Esophagus squamous epithelium (tissue), 5 donors: ENCODE data around the gene GRK6. TPM values are rescaled to one million over a fixed set of nuclear protein-coding genes. Genes with fewer than 3 reads are reported as not detected.
A peak's percentile ranks its signal among the peaks of the same experiment; 100 is the strongest.

ENCODE experiments used
- DNase-seq: peaks from one replicate; lab custom pipeline; 2025; lab: John Stamatoyannopoulos, UW
- H3K27ac ChIP-seq, 4 donors: fragments of 200-600 bp; sonication (generic); one replicate each; pipeline ENCODE4 v1.5.1; 2016 to 2019; ENCODE audit warnings: mild to moderate bottlenecking in 1 of 4
- H3K27me3 ChIP-seq, 4 donors: fragments of 200-600 bp; sonication (generic); 1 replicate in 3 of 4; 2 replicates in 1 of 4; pipeline versions ENCODE4 v1.5.1 to v1.6.0; 2017 to 2021; ENCODE audit warnings: antibody characterized with exemption in 1 of 4
- H3K36me3 ChIP-seq, 3 donors: fragments of 200-600 bp; sonication (generic); one replicate each; pipeline ENCODE4 v1.5.1; 2016 to 2019
- H3K4me1 ChIP-seq, 3 donors: fragments of 200-600 bp; sonication (generic); one replicate each; pipeline ENCODE4 v1.5.1; 2017 to 2019
- H3K4me3 ChIP-seq, 4 donors: fragments of 200-600 bp; sonication (generic); 1 replicate in 3 of 4; 2 replicates in 1 of 4; pipeline ENCODE4 v1.5.1; 2016 to 2019; ENCODE audit warnings: mild to moderate bottlenecking in 2 of 4, moderate library complexity in 1 of 4
- H3K9me3 ChIP-seq, 3 donors: fragments of 200-600 bp; sonication (generic); one replicate each; pipeline ENCODE4 v1.5.1; 2016 to 2019
- POLR2A ChIP-seq, 4 donors: fragments of 450-650 bp; IDR thresholded peaks; one replicate each; pipeline ENCODE4 v1.6.1; 2017; ENCODE audit warnings: antibody characterized with exemption in 4 of 4, mild to moderate bottlenecking in 4 of 4, moderate library complexity in 3 of 4
- WGBS, 2 donors: methylation state at CpG; one replicate each; pipeline ENCODE4 v1.1.5; 2018; 5-methylcytosine and 5-hydroxymethylcytosine counted together
- intact Hi-C: fragments of 100-400 bp; cut with DNase I; formaldehyde crosslinking; loops from one replicate; pipeline ENCODE4 v1.15.0; 2022
- total RNA-seq, 4 donors: library from RNA; depleted of rRNA; stranded (reverse); fragments of >200 nt; gene quantifications; one replicate each; pipeline ENCODE4 v1.1.0, GENCODE V29; 2016
- TF ChIP-seq, protein P1 (sequence below), 6 experiments: fragments of 450-650 bp in 4 of 6; fragments of 200-600 bp in 2 of 6; sonication (generic) in 2 of 6; IDR thresholded peaks; one replicate each; pipeline ENCODE4 v1.5.1; 2016 to 2019; ENCODE audit warnings: antibody characterized with exemption in 6 of 6, mild to moderate bottlenecking in 4 of 6, moderate library complexity in 4 of 6
- donor health status: DM: yes; HTN: yes; CAD: no.

Gene GRK6
- total RNA-seq, 4 donors from 2014 or later, result 24.6 to 39.7 (median 29.5) TPM

GRCh38 chr5:177403792-177404640 is 22.5 kb upstream of the GRK6 start:
- 0% methylated on average over 2 of the region's 93 CpGs; no CpG with 5 or more reads in 1 of the 2 donors for WGBS, 2 donors
- no peak for DNase-seq
- TF ChIP-seq POLR2A (IDR thresholded peaks at IDR 0.05), result peak in 1 of 4 donors; percentile 4
- TF ChIP-seq, protein P1, sequence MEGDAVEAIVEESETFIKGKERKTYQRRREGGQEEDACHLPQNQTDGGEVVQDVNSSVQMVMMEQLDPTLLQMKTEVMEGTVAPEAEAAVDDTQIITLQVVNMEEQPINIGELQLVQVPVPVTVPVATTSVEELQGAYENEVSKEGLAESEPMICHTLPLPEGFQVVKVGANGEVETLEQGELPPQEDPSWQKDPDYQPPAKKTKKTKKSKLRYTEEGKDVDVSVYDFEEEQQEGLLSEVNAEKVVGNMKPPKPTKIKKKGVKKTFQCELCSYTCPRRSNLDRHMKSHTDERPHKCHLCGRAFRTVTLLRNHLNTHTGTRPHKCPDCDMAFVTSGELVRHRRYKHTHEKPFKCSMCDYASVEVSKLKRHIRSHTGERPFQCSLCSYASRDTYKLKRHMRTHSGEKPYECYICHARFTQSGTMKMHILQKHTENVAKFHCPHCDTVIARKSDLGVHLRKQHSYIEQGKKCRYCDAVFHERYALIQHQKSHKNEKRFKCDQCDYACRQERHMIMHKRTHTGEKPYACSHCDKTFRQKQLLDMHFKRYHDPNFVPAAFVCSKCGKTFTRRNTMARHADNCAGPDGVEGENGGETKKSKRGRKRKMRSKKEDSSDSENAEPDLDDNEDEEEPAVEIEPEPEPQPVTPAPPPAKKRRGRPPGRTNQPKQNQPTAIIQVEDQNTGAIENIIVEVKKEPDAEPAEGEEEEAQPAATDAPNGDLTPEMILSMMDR (IDR thresholded peaks at IDR 0.05), result peak; percentile 60 to 89 (median 82)
- Histone ChIP-seq H3K27ac (peak overlapping the region; percentile 83 to 90 (median 88)), H3K36me3 (no peaks in the 10 kb centered on the region), H3K9me3 (no peaks in the 10 kb centered on the region), H3K27me3 (peaks cover 0 to 57% (median 15%) of the 10 kb centered on the region in 4 donors), H3K4me1 (peaks cover 29 to 52% (median 34%) of the 10 kb centered on the region in 3 donors), H3K4me3 (peak overlapping the region; percentile 41 to 79 (median 72))
- intact Hi-C loops, result no loop called here

- H3K4me1 ChIP-seq, result peaks cover 29 to 51% (median 34%) of the 10 kb centered on the region in 3 donors
- no peaks in the 10 kb centered on the region for H3K36me3 ChIP-seq
- H3K9me3 ChIP-seq, result no peaks in the 10 kb centered on the region
- TF ChIP-seq, protein P1 (IDR thresholded peaks at IDR 0.05), result no peak
- TF ChIP-seq POLR2A (IDR thresholded peaks at IDR 0.05), result no peak
- intact Hi-C loops, result loop anchor here (5.0 kb wide), 1 partner anchor 48 kb away; no protein-coding TSS in a partner anchor
- peak overlapping the region; percentile 41 to 79 (median 72) for H3K4me3 ChIP-seq
- H3K27ac ChIP-seq, result peak overlapping the region; percentile 83 to 90 (median 88)
- no peak for DNase-seq
- peaks cover 0 to 50% (median 15%) of the 10 kb centered on the region in 4 donors for H3K27me3 ChIP-seq
- 52% methylated on average over 5 of the region's 16 CpGs; no CpG with 5 or more reads in 1 of the 2 donors for WGBS, 2 donors
Measured at GRCh38 chr5:177404641-177405179, 21.8 kb upstream of the GRK6 start.

DNA sequence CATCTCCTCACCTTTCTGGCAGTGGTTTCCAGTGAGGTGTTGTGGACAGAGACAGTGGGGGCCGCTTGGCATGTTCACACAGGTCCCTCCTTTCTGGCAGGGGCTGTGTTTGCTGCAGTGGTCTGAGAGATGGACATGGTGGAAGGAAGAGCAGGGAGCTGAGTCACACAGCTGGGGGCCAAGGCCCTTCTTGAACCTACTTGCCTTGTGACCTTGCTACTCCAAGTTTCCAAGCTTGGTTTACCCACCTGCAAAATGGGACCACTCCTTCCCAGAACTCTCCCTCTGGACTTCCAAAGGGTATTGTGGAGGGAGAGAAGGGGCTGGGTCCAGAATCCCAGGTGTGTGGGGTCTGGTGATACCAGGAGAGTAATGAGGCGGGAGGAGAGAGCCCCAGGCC is 21.2 kb upstream of the GRK6 start:
- peaks cover 29 to 45% (median 34%) of the 10 kb centered on the region in 3 donors for H3K4me1 ChIP-seq
- H3K27ac ChIP-seq, result peak overlapping the region in 1 of 4 donors; percentile 90
- 100% methylated on average over 1 of the region's 2 CpGs for WGBS, 2 donors
- intact Hi-C loops, result loop anchor here (5.0 kb wide), 1 partner anchor 47 kb away; no protein-coding TSS in a partner anchor
- H3K27me3 ChIP-seq, result peaks cover 0 to 44% (median 13%) of the 10 kb centered on the region in 4 donors
- no peaks in the 10 kb centered on the region for H3K9me3 ChIP-seq
- no peak for TF ChIP-seq POLR2A (IDR thresholded peaks at IDR 0.05)
- TF ChIP-seq, protein P1 (IDR thresholded peaks at IDR 0.05), result no peak
- no peak overlapping the region for H3K4me3 ChIP-seq
- H3K36me3 ChIP-seq, result no peaks in the 10 kb centered on the region
- no peak for DNase-seq

GRCh38 chr5:177405805-177406204 is 20.7 kb upstream of the GRK6 start:
- WGBS, 2 donors, result 75% methylated on average over 1 of the region's 5 CpGs; no CpG with 5 or more reads in 1 of the 2 donors
- no peak overlapping the region for H3K4me3 ChIP-seq
- peaks cover 29 to 40% (median 34%) of the 10 kb centered on the region in 3 donors for H3K4me1 ChIP-seq
- intact Hi-C loops, result loop anchor here (5.0 kb wide), 1 partner anchor 46 kb away; no protein-coding TSS in a partner anchor
- H3K27ac ChIP-seq, result no peak overlapping the region
- peaks cover 0 to 39% (median 10%) of the 10 kb centered on the region in 4 donors for H3K27me3 ChIP-seq
- H3K9me3 ChIP-seq, result no peaks in the 10 kb centered on the region
- H3K36me3 ChIP-seq, result no peaks in the 10 kb centered on the region
- no peak for DNase-seq
- TF ChIP-seq, protein P1 (IDR thresholded peaks at IDR 0.05), result no peak
- TF ChIP-seq POLR2A (IDR thresholded peaks at IDR 0.05), result no peak
